SHP77 treated with DMSO at 0.1 percent for 48 hours (cell line): ENCODE results near the gene ARL2.
"Not testable (repeated sequence)": the region's sequence is repeated elsewhere in the genome, so short reads cannot be mapped to it uniquely, and the experiment has no call there.

Source experiments
- DNase-seq: peaks from one replicate; lab custom pipeline; 2025; lab: John Stamatoyannopoulos, UW

ARL2 gene

DNA sequence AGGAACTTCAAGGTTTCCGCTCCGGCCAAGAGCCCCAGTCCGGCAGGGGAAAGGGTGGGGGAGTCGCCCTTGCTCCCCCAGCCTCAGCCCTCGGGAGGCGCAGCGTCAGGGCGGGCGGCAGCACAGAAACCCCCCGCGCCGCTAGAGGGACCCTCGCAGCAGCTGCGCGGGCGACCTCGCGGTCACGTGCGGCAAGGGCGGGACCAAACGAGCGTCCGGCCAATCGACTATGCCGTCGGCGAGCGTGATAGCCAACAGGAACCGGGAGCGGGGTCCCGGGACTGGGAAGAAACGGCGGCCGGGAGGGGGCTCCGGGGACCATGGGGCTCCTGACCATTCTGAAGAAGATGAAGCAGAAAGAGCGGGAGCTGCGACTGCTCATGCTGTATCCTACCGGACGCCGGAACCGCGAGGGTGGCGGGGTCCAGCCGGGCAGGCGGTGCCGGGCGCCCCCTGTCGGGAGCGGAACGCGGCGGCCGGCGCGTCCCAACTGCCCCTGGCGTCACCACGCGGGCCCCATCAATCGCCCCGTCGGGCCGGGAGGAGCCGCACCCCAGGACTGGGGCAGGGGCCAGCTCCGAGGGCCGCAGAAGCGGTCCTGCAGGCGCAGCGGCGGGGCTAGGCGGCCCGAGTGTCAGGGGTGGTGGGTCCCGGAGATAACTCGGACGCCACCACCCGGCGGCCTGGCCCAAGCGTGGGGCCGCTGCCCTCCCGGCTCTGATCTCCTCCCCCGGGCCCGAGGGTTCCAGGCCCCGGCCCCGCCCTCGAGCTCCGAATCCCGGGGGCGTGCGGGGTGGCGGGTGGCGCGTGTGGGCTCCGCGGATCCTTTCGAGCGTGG, at the start of gene ARL2:
Gene ARL2, plus strand, starts transcription at position 273 of the 838 bp plus-strand sequence. Its CDS starts 48 bp downstream, at position 321.
- peak; percentile 80 for DNase-seq

DNA sequence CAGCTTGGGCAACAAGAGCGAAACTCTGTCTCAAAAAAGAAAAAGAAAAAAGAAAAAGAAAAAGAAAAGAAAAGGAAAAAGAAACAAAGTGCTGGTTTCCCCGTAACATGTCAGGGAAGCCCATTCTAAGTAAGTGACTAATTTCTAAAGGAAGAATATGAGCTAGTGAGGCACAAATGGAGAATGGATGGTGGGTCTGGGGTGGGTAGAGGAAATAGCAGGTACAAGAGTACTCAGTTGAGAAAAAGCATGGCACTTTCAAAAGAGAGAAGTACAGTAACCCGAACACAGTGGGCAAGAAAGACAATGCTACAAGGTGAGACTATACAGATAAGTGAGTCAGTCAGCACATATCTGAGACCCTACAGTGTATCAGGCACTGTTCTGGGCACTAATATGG, 46.6 kb upstream of the ARL2 start:
- no peak for DNase-seq

DNA sequence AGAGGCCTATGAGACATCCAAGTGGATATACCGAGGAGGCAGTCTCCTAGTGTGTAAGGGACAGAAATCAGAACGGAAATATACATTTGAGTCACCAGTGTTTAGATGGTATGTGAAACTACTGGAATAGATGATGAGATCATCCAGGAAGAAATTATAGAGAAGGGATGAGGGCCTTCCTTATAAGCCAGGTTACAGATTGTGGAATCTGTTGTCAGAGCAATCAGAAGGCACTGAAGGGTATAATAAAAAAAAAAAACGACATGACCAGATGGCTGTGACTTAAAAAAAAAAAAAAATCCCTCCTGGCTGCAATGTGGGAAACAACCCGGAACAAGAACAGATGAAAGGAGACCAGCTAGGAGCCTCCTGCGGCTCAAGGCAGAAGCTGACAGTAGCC, 44.8 kb upstream of the ARL2 start:
- no peak for DNase-seq

GRCh38 chr11:64970731-64971151, 43.2 kb upstream of the ARL2 start:
- DNase-seq = no peak

DNA sequence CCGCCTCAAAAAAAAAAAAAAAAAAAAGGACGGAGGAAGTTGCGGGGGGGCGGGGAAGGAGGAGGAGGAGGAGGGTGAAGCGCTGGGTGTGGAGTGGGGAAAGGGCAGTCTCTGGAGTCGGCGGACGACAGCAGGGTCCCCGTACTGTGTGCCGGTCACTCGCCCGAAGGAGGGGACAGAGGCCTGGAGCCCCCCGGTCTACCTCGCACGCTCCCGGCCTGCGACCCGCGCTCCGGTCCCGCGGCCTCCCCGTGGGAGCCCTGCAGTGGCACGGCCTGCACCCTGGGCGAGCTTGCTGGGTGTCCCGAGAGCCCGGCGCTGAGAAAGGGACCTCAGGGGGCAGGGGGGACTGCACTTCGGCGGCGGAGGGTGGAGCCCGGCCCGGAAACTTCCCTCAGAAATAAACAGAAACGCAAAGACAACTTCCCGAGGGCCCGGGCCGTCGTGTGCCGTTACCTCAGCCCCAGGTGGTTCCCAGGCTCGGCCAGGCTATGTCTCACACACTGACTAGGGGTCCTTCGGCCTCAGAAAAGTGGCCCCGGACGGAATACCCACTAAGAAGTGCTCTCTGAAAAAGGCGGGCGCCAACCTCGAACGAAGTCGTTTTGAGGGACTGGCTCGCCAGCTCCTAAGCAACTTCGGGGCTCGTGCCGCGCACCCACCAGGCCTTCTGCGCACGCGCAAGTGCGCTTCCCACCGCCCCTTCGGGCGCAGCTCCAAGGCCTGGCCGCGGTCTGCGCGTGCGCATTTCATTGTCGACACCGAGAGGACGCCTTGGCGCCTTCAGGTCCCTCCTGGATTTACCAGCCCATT, 42.3 kb upstream of the ARL2 start, which contains the start of gene MAJIN:
Gene MAJIN, minus strand, starts transcription at position 688 of the 813 bp plus-strand sequence. CDS start 12,703 bp downstream, outside the sequence.
- no peak for DNase-seq

DNA sequence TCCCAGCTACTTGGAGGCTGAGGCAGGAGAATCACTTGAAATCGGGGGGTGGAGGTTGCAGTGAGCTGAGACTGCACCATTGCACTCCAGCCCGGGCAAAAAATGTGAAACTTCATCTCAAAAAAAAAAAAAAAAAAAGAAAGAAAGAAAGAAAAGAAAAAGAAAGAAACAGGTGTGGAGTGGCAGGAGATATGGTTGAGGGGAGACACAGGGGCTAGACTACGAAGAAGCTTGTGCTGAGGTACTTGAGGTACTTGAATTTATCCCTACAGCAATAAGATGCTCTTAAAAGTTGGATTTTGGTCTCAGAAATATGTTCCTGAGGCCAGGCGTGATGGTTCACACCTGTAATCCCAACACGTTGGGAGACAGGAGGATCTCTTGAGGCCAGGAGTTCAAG, 39.8 kb upstream of the ARL2 start:
- no peak for DNase-seq

DNA sequence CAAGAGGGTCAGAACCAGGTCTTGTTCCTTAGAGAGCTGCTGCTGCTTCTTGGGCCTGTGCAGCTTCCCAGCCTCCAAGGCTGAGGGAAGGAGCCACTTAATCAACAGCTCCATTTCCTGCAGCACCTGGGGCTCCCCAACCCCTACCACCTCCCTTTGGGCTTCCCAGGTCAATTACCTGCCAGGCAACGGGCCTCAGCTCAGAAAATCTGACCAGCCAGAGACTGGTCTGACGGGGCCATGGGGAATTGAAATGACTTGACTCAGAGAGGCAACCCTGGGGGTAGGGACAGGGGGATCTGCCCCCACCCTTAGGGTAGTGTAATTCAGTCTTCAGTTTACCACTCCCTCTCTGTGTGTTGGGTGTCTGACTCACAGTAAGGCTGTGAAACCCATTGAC, 37.3 kb upstream of the ARL2 start:
- DNase-seq = no peak

- not testable (repeated sequence) for DNase-seq
Observed at GRCh38 chr11:64983339-64983738, 30.6 kb upstream of the ARL2 start.

- no peak for DNase-seq
Observed at GRCh38 chr11:64987998-64988854, 25.7 kb upstream of the ARL2 start.

GRCh38 chr11:64989416-64989815, 24.5 kb upstream of the ARL2 start:
- DNase-seq = no peak

DNA sequence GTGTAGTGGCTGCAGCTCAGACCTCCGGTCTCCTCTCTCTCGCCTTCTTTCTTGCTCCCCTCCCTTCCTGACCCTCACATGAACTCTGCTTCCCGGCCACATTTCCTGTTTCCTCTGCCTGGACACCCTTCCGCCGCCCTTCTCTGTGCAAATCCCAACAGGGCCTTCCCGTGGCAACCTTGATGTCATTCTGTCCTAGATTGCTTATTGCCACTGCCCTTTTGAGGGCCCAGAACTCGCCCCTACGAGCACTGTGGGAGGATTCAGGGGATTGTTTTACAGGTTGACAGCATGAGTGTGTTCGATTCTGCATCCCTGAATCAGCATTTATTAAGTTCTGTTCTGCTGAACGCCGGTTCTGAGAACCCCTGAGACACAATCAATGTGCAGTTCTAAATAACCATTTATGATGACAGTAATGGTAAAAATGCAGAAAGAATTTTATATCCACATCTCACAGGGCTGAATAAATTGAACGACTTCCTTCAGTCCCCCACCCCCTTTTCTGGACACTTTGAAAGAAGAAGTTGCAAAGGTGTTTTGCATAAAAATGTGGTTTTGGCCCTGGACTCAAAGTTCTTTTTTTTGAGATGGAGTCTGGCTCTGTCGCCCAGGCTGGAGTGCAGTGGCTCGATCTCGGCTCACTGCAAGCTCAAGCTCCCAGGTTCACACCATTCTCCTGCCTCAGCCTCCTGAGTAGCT, 23.6 kb upstream of the ARL2 start:
- no peak for DNase-seq

GRCh38 chr11:64994318-64994717, 19.6 kb upstream of the ARL2 start:
- DNase-seq = no peak

- DNase-seq = no peak
Observed at GRCh38 chr11:64996327-64996709, 17.6 kb upstream of the ARL2 start.

- peak; percentile 75 for DNase-seq
Observed at GRCh38 chr11:64996710-64997380, 17.1 kb upstream of the ARL2 start, which contains the start of gene BATF2. TSS of gene BATF2 (minus strand) at chr11:64996971. CDS start at chr11:64996914, 57 bp downstream.

GRCh38 chr11:64998141-64998540, 15.8 kb upstream of the ARL2 start:
- DNase-seq = no peak

DNA sequence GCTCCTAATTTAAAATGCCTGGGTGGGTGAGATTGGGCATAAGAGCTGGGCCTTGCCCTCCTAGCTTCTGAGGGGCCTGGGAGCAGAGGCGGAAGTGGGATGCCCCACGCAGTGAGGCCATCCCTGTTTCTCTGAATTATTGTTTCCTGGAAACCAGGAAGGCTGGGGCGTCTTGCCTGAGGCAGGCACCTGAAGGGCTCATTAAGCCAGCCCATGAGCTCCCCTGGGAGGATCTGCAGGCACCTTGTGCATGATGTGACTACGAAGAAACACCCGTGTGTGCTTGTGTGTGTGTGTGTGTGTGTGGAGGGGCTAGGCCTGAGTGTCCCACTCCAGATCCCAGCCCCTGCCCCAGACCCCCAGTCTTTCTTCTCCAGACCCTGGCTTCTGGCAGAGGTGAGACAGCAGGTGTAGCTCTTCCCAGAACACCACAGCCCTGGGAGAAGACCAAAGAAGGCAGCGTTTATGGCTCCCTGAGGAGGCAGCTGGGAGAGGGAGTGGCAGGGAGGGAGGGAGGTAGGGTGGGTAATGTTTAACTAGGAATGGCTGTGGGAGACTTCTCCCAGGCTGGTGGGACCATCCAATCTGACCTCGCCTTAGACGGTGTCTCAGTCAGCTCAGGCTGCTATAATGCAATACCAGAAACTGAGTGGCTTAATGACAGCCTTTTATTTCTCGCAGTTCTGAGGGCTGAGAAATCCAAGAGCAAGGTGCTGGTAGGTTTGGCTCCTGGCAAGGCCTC, 15.1 kb upstream of the ARL2 start:
- no peak for DNase-seq

GRCh38 chr11:64999478-64999877, 14.5 kb upstream of the ARL2 start:
- no peak for DNase-seq

- DNase-seq = no peak
Observed at GRCh38 chr11:65002706-65003105, 11.3 kb upstream of the ARL2 start.

GRCh38 chr11:65003282-65003681, 10.7 kb upstream of the ARL2 start:
- DNase-seq = no peak

DNA sequence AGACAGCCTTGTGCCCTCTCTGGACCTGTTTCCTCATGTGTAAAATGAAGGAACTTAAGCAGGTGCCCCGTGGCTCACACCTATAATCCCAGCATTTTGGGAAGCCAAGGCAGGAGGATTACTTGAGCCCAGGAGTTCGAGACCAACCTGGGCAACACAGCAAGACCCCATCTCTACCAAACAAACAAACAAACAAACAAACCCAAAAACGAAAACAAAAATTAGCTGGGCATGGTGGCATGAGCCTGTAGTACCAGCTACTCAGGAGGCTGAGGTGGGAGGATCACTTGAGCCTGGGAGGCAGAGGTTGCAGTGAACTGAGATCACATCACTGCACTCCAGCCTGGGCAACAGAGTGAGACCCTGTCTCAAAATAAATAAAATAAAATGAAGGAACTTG, 10.0 kb upstream of the ARL2 start:
- DNase-seq = not testable (repeated sequence)
